HEK293T (cell line): Measurements from ENCODE around the gene PAOX.

Experiments
- ARNT ChIP-seq: fragments of 450-650 bp; IDR thresholded peaks from 2 replicates; pipeline ENCODE4 v1.6.1; 2017; ENCODE audit warnings: mild to moderate bottlenecking
- BHLHE40 ChIP-seq: fragments of 450-650 bp; IDR thresholded peaks from 2 replicates; pipeline ENCODE4 v1.6.1; 2016; ENCODE audit warnings: mild to moderate bottlenecking, moderate library complexity, borderline replicate concordance
- CTBP1 ChIP-seq: fragments of 450-650 bp; IDR thresholded peaks from 2 replicates; pipeline ENCODE4 v1.6.1; 2016; ENCODE audit warnings: borderline replicate concordance
- ELF4 ChIP-seq: fragments of 450-650 bp; IDR thresholded peaks from 2 replicates; pipeline ENCODE4 v1.6.1; 2017; ENCODE audit warnings: antibody characterized with exemption
- FOXA1 ChIP-seq: fragments of 450-650 bp; IDR thresholded peaks from 2 replicates; pipeline ENCODE4 v1.6.1; 2016; ENCODE audit warnings: mild to moderate bottlenecking
- FOXK2 ChIP-seq: fragments of 450-650 bp; IDR thresholded peaks from 2 replicates; pipeline ENCODE4 v1.6.1; 2016; ENCODE audit warnings: mild to moderate bottlenecking
- FOXM1 ChIP-seq: fragments of 450-650 bp; IDR thresholded peaks from 2 replicates; pipeline ENCODE4 v1.6.1; 2017; ENCODE audit warnings: mild to moderate bottlenecking, borderline replicate concordance
- HDGF ChIP-seq: fragments of 450-650 bp; IDR thresholded peaks from 2 replicates; pipeline ENCODE4 v1.6.1; 2017; ENCODE audit warnings: antibody characterized with exemption, borderline replicate concordance
- L3MBTL2 ChIP-seq: fragments of 450-650 bp; conservative IDR thresholded peaks from 2 replicates; pipeline ENCODE4 v1.6.1; 2016; ENCODE audit warnings: mild to moderate bottlenecking
- LEF1 ChIP-seq: fragments of 450-650 bp; IDR thresholded peaks from 2 replicates; pipeline ENCODE4 v1.6.1; 2017; ENCODE audit warnings: mild to moderate bottlenecking, borderline replicate concordance
- SP1 ChIP-seq: fragments of 450-650 bp; IDR thresholded peaks from 2 replicates; pipeline ENCODE4 v1.6.1; 2017
- TARDBP ChIP-seq: fragments of 450-650 bp; IDR thresholded peaks from 2 replicates; pipeline ENCODE4 v1.6.1; 2016
- ZNF384 ChIP-seq: fragments of 450-650 bp; IDR thresholded peaks from 2 replicates; pipeline ENCODE4 v1.6.1; 2016
- TF ChIP-seq, protein P1 (sequence below): fragments of 450-650 bp; IDR thresholded peaks from 2 replicates; pipeline ENCODE4 v1.6.1; 2016

DNA sequence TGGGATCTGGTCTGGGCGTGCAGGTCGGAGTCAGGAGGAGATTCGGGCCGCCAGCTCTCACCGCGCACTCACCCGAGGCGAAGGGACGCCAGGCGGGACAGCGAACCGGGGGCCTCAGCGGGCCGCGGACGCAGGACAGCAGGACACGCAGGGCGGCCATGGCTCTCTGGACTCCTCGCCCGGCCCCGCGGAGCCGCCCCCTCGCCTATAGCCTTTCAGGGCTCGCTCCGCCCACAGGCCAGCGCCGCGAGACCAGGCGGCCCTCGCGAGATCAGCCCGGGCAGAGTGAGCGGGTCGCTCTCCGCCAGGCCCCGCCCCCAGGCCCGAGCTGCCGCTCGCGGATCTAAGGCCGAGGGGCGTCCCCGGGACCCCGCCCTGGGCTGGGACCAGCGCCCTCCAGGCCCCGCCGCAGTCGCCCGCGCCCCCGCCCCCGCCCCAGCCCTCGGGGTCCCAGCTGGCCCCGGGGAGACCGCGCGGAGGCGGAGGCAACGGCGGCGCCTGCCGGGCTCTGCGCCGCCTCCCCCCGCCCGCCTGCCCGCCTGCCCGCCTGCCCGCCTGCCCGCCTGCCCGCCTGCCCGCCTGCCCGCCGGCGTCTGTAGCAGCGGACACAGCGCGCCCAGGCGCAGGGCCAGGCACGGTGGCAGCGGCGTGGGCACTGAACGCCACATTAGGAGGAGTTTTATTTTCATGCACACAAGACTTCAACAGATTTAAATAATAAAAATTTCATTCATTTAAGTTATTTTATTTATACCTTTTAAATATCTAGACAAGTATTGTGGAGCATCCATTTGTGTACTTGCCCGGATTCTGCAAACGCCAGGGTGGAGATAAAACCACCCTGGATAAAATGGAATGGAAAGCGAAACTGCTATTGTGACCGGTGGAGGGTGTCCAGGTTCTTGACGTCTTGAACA lies 5.6 kb upstream of the PAOX start, which contains the start of gene ECHS1:
- peak; percentile 43; the same call in 1 of the 2 replicates for TF ChIP-seq SP1
- TF ChIP-seq FOXA1: no peak
- TF ChIP-seq LEF1: no peak
- TF ChIP-seq TARDBP: no peak
- TF ChIP-seq L3MBTL2: no peak; the same call in 1 of the 2 replicates
- no peak for TF ChIP-seq BHLHE40
- TF ChIP-seq, protein P1, sequence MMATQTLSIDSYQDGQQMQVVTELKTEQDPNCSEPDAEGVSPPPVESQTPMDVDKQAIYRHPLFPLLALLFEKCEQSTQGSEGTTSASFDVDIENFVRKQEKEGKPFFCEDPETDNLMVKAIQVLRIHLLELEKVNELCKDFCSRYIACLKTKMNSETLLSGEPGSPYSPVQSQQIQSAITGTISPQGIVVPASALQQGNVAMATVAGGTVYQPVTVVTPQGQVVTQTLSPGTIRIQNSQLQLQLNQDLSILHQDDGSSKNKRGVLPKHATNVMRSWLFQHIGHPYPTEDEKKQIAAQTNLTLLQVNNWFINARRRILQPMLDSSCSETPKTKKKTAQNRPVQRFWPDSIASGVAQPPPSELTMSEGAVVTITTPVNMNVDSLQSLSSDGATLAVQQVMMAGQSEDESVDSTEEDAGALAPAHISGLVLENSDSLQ: no peak
- no peak for TF ChIP-seq FOXM1
- TF ChIP-seq ZNF384: no peak
- TF ChIP-seq ELF4: no peak
- no peak for TF ChIP-seq ARNT
- TF ChIP-seq HDGF: no peak
- TF ChIP-seq FOXK2: no peak
- TF ChIP-seq CTBP1: no peak
